ENCODE measurements around the gene PIANP.

The PIANP gene

GRCh38 chr12:6664902-6665301, 35.7 kb downstream of the PIANP start:
- no peak for DNase-seq

GRCh38 chr12:6662906-6663742, 37.5 kb downstream of the PIANP start, which contains the start of gene ING4:
Gene ING4, minus strand, starts transcription at chr12:6663119. Its CDS starts 18 bp downstream, at chr12:6663101.
- DNase-seq = peak; percentile 100

DNA sequence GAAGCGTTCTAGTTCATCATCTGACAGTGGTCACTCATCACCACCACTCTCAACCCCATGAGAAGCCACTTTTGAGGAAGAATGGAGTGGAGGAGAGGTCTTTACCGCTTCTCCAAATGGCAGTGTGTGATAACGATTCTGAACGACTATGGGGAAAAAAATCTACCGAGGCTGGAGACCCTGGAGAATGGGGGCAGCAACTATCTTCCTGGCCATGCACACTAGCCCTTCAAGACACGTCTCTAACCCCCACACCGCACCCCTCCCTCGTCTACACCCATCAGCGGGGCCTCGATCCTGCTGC, 38.1 kb downstream of the PIANP start:
- DNase-seq = no peak

DNA sequence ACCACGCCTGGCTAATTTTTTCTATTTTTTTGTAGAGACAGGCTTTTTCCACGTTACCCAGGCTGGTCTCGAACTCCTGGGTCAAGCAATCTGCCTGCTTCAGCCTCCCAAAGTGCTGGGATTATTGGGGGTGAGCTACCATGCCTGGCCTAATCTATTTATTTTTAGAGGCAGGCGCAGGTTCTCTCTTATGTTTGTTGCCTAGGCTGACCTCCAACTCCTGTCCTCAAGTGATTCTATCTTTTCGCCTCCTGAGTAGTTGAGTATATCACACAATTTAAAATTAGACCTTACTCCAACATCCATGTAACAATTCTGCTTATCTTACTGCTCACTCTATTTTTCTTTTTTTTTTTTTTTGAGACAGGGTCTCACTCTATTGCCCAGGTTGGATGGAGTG, 46.6 kb downstream of the PIANP start:
- DNase-seq = no peak

DNA sequence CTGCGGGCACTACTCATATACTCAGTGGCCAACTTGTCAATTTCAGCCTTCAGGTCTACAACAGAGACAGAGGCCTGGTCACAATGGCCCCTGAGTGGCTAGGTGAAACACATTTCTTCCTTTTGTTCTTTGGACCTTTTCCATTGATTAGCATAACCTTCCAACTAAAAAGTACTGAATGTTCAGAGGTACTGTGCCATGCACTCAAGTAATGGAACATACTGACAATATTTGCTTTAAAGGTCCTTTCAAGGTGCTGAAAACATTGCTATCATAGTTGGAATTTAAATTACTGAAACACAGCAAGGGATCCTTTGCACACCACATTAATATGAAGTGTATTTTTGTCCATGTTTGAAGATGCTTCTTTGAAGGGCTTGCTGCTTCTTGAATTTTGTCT, 47.3 kb downstream of the PIANP start:
- no peak for DNase-seq

- DNase-seq = no peak
These were observed 48.2 kb downstream of the PIANP start for GRCh38 chr12:6652391-6652790.

DNA sequence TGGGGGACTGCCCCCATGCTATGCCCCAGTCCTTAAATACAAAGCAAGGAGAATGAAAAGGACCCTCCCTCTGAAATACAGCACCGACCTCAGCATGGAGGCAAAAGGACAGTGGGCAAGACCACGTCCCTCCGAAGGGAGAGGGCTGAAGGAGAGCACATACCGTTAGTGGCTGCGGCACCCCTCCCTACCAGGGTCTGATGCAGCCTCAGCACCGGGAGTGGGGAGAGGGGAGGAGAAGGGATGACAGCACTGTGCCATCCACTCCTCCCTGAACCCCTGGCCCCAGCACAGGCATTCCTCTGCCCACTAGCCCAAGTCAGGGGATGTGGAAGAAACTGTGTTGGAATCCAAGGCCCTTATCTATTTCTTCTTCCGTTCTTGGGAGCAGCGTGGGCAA, 49.8 kb downstream of the PIANP start:
- no peak for DNase-seq

- DNase-seq = no peak
These were observed 53.5 kb downstream of the PIANP start, which contains the start of gene ACRBP for GRCh38 chr12:6647083-6647604. Gene ACRBP, minus strand, starts transcription at chr12:6647432. Its CDS starts 66 bp downstream, at chr12:6647366.

DNA sequence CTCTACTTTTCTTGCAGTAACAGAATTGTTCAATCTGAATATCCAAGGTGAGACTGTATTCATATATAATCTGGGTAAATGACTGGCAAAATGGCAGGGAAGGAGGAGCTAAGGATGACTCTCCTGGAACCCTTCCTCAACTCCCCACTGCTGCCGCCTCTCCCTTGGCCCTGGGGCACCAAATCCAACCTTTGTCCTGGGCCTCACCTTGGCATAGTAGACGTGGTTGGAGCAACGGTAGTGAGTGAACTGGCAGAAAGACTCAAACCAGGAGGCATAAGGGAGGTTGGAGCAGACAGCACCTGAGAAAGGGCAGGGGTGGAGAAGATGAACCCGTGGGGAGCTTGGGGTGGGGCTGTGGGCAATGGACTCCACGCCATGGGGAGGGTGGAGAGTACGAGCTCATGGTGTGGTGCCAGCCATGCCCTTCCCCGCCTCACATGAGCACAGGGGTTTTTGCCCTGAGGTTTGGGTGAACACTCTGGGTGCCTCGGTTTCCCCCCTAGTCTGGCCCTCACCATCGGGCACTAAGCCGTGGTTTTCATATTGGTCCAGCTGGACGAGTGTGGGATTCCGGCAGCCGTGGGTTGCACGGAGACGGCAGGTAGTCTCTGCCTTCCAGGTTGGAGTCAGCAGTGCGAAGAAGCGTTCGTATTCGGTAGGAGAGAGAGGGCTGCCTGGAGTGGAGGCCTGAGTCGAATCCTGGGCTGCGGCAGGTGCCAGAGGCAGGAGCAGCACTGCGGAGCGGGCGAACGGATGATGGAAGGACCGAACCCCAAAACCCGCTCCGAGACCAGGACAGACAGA, 54.1 kb downstream of the PIANP start:
- no peak for DNase-seq

- DNase-seq = no peak
These were observed 55.7 kb downstream of the PIANP start for GRCh38 chr12:6644903-6645302.

DNA sequence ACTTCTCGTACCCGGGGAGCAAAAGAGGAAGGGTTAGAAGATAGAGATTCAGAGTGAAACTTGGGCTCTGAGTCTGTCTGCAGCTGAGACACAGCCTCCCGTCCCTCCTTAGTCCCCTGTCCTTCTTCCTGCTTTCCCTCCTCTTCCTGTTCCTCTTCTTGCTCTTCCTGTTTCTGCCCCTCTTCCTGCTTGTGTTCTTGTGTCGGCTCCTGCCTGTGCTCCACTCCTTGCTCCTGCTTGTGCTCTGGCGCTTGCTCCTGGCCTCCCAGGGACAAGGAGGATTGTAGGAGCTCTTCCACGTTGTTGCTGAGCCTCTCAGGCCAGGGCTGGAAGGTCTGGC, 56.4 kb downstream of the PIANP start:
- no peak for DNase-seq
